DMS153 treated with DMSO at 0.1 percent for 48 hours (cell line): ENCODE results near the gene ABCC5.
"Not testable (repeated sequence)": the region's sequence is repeated elsewhere in the genome, so short reads cannot be mapped to it uniquely, and the experiment has no call there.

ENCODE experiments used
- DNase-seq: peaks from one replicate; lab custom pipeline; 2025; ENCODE audit not compliant: unreplicated experiment; lab: John Stamatoyannopoulos, UW

ABCC5 gene

DNA sequence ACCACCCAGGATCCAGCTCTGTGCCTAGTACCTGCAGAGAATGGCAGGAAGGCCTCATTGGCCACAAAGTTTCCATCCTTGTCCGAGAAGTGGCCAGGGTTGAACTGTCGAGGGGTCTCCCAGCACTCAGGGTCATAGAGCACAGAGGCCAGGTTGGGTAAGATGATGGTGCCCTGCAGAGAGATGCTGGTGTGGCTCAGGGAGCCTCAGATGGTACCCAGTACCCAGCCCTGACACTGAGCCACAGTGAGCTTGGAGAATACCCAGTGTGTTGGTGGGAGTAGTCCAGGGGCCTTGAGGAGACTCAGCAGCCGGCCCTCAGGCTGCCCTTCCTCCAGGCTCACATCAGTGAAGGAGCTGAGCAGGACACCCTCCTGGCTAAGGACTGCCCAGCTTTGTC is 121.5 kb downstream of the ABCC5 start:
- DNase-seq: no peak

DNA sequence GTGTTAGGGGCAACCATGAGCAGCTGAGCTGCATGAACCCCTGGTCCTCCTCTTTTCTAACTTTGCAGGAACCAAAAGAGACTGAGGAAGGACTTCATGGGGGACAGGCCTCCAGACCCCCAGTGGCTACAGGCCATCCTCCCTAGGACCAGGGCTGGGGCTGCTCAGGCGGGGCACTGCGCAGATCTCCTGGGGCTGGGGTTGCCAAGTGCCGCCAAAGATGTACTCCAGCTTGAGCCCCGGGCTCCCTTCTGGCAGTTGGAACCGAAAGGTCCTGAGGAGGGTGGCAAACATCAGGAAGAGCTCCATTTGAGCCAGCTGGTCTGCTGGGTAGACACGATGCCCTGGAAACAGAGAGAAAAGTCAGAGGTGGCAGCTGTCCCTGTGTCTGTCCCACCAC is 121.9 kb downstream of the ABCC5 start:
- DNase-seq: no peak

DNA sequence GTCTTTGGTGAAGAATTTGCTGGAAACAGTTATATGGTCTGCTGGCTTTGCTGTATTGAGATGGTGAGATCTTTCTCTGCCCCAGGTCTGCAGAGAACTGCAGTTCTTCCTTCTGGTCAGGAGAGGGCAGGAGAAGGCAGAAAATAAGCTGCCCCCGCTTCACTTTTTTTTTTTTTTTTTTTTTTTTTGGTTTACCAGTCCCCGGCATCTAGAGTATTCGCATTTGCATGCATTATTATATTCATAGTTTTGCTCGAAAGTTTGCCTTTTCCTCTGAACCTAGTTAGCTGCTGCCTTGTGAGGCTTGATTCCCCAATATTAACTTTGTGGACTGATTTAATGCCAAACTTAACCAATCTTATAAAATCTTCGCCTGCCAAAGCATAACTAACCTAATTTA is 122.4 kb downstream of the ABCC5 start:
- peak; percentile 41 for DNase-seq

DNA sequence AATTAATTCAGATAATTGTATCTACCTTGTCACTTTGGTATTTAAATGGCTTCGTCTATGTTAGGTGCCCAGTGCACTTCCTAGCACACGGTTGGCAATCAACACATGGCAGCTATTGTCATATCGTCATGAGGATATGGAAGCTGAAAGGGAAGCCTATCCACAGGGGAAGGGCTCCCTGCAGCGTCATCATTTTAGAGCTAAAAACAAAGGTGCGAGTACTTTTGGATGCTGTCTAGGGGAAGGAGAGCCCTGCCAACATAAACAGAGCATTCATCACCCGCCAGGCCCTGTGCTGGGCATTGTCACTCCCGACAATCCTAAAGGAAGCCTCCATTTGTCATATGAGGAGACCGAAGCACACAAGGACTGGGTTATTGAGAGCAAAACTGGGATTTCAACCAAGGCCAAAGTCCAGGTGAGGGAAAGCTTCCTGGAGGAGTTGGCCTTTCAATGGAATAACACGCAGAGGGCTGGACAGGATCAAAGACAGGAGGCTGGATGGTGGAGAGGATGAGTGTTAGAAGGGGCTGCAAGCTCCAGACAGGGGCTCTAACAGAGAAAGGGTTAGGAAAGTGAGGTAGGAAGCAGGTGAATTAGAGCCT is 125.0 kb downstream of the ABCC5 start:
- peak; percentile 31 for DNase-seq

DNA sequence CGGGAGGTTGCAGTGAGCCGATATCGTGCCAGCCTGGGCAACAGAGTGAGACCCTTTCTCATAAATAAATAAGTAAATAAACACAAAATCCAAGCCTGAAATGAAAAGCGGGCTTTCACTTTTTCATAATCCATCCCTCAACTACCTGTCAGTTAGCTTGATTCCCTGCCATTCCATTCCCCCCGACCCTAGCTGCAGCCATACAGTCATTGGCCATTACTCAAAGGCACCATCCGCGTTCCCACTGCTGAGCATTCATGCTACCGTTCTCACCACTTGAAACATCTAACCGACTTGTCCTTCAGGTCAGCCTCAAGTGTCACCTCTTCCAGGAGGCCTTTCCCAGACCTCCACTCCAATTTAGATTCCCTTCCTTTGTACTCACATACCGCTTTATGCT is 131.9 kb downstream of the ABCC5 start:
- no peak for DNase-seq

DNA sequence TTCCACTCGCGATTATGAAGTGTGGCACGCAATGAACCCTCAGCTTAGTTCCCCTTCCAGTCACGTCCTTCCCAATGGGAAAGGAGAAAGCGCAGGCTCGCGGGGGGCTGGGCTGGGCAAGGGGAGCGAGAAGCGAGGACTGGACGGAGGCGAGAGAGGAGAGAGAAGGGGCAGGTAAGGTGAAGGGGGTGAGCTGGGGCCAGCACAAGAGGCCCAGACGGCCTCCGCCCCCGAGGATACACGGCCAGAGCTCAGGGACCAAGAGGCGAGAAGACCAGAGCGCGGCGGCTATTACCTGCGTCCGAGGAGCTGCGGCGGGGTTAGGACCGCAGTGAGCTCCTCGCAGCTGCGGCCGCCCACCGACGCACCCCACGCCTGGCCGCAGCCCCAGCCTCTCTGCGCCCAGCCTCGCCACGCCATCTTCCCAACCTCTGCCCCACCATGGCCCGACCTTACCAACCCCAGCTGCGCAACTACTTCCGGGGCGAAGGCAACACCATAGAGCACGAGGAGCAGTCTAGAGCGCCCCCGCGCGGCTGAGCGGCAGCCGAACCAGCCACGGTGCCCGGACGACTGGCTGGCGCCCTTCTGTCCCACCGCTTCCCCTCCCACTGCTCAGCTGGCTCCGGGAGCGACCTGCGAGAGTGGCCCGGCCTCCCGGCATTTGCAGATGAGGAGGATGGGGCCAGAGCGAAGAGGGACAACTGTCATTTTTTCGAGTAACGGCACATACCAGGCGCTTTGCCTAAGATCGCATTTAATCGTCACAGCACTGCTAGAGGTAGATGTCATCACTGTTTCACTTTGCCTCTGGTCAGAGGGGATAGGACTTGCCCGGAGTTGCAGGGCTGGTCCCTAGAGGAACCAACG is 133.0 kb downstream of the ABCC5 start, which contains the start of gene PARL:
TSS of gene PARL (minus strand) at position 454 of the 870 bp plus-strand sequence. CDS start at position 420, 34 bp downstream.
- DNase-seq: peak; percentile 88

DNA sequence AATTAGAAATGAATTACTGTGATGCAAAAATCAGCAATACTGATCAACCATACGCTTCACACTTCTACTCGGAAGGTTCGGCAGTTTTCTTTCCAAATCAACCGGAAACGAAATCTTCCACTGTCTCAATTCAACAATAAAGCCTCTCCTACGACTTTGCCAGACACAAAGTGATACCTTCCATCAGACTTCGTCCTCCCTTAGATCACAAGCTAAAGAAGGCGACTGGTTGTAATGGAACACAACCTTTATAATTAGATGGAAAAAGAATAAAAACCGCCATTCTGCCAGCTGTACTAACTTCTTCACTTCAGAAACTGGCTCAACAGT is 133.6 kb downstream of the ABCC5 start:
- no peak for DNase-seq

DNA sequence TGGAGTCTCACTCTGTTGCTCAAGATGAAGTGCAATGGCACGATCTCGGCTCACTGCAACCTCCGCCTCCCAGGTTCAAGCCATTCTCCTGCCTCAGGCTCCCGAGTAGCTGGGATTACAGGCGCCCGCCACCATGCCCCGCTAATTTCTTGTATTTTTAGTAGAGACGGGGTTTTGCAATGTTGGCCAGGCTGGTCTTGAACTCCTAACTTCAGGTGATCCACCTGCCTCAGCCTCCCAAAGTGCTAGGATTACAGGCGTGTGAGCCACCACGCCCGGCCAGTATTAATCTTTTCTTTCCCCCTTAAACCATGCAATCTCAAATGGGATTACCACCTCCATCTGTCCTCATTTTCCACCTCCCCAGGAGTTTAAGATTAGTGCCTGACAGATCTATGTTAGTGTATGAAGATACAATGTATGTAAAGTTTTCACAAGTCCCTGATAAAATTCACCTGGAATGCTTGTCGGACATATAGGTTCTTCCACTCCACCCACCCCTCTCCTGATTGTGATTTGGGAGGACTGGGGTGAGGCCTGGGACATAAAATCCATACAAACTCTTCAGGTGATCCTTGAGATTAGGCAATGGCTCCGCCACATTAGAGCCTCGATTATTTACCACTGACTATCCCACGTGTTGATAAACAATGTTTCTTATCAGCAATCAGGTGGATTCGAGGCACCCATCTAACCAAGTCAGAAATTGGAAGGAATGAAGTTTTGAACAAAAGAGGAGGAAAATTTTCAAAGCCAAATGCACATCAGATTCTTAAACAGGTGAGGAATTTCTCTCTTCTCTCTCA is 134.2 kb downstream of the ABCC5 start:
- no peak for DNase-seq

DNA sequence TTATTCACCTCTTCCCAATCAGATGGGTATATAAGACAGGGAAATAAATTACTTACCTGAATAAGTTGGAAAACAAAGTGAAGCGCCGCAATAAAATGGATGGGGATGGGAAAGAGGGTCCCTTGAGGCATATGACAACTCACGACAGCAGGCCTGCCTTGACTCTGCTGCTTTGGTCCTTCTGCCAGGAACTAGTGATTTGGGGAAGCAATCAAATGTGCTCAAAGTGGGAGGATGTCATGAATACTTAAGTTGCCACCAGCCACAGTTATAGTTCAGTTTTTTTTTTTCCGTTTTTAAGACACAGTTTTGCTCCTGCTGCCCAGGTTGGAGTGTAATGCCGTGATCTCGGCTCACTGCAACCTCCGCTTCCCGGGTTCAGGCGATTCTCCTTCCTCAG is 137.6 kb downstream of the ABCC5 start:
- DNase-seq: no peak

DNA sequence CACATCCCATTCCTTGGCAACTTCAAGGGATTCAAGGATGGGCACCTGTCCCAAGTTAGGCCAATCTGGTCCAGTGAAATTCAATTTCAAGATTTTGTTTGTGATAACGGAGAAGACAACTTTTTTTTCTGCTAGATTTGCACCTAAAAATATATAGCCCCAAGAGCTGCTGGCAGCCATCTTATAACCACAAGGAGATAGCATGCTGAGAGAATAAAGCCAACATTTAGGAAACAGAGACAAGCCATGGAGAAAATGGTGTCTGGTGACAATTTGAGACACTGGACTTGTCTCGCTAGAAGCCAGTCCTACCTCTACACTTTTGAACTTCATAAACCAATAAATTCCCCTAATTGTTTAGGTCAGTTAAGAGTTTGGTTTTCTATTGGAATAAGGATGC is 138.4 kb downstream of the ABCC5 start:
- DNase-seq: no peak

DNA sequence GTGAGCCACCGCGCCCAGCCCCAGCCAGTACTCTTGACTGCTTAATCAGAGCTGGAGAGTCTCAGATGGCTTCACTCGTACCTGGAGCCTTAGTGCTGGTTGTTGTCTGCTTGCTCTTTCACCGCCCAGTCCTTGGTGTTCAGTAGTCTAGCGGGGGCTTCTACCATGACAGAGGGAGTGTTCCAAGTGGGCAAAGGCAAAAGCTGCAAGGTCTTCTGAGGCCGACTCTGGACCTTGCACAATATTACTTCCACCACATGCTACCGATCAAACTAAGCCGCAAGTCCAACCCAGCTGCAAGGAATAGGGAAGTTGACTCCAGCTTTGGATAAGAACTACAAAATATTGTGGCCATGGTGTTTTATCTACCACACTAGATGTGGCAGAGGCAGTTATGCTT is 139.6 kb downstream of the ABCC5 start:
- no peak for DNase-seq

DNA sequence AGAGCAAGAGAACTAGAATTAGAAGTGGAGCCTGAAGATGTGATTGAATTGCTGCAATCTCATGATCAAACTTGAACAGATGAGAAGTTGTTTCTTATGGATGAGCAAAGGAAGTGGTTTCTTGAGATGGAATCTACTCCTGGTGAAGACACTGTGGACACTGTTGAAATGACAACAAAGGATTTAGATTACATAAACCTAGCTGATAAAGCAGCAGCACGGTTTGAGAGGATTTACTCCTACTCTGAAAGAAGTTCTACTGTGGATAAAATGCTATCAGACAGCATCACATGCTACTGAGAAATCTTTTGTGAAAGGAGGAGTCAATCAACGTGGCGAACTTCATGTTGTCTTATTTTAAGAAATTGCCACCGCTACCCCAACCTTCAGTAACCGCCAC is 140.5 kb downstream of the ABCC5 start:
- DNase-seq: not testable (repeated sequence)

DNA sequence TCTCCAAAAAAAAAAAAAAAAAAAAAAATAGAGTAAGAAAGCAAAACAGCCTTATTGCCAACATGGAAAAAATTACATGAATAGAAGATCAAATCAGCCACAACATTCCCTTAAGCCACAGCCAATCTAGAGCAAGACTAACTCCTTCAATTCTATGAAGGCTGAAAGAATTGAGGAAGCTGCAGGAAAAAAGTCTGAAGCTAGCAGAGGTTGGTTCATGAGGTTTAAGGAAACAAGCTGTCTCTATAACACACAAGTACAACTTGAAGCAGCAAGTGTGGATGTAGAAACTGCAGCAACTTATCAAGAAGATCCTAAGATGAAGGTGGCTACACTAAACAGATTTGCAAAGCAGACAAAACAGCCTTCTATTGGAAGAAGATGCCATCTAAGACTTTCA is 142.3 kb downstream of the ABCC5 start:
- DNase-seq: no peak

DNA sequence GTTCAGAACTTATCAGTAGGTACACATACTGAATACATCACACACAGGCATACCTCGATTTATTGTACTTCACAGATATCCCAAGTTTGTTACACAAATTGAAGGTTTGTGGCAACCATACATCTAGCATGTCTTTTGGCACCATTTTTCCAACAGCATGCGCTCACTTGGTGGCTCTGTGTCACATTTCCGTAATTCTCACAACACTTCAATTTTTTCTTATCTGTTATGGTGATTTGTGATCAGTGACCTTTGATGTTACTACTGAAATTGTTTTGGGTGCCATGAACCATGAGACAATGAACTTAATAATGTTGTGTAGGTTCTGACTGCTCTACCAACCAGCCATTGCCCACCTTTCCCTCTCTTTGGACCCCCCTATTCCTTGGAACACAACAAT is 143.8 kb downstream of the ABCC5 start:
- no peak for DNase-seq

DNA sequence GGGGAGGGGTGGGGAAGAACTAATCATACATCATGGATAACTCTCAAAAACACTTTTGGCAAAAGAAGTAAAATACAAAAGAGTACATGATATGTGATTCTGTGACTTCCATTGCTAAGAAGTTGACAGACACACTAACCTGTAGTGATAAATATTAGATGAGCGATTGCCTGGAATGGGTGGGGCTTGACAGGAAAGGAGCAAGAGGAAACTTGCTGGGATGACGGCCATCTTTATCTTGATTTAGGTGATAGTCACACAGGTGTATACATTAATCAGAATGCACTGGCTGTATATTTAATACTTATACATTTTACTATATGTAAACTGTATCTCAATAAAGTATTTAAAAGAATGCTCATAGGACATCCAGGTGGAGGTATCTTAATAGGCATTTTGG is 146.1 kb downstream of the ABCC5 start:
- DNase-seq: no peak

DNA sequence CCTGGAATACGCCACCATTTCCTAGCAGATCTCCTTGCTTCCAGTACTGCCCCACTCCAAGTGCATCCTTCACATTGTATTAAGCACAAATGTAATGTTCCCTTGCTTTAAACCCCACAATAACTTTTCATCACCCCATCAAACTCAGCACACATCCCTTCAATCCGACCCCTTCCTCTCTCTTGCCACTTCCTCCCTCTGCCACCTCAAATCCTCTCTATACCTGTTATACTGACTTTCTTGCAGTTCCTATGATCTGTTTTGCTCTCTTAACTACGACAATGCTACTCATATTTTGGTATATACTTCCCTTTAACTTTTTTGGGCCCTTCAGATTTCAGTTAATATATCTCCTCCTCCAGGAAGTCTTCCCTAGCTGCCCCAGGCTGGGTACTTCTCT is 147.1 kb downstream of the ABCC5 start:
- no peak for DNase-seq
